GM12878 (cell line): Measurements from ENCODE around the gene LENEP. TPM values are rescaled to one million over a fixed set of nuclear protein-coding genes. Genes with fewer than 3 reads are reported as not detected.

Experiments used
- ETV6 ChIP-seq, 2 experiments: fragments of 450-650 bp in 1 of 2; IDR thresholded peaks in 1 of 2; conservative IDR thresholded peaks in 1 of 2; 2 replicates each; pipeline ENCODE4 v1.6.1; 2014; ENCODE audit warnings: antibody characterized with exemption in 1 of 2, borderline replicate concordance in 1 of 2, low read depth in 1 of 2, mild to moderate bottlenecking in 1 of 2, moderate library complexity in 1 of 2
- PAX8 ChIP-seq: fragments of 450-650 bp; IDR thresholded peaks from 2 replicates; pipeline ENCODE4 v1.6.1; 2017; ENCODE audit warnings: mild to moderate bottlenecking, moderate library complexity
- RUNX3 ChIP-seq: IDR thresholded peaks from 2 replicates; pipeline ENCODE4 v1.6.1; 2012; ENCODE audit warnings: low read length, inconsistent platforms
- SPI1 ChIP-seq: IDR thresholded peaks from 2 replicates; pipeline ENCODE4 v1.6.1; 2011; ENCODE audit warnings: low read depth, mild to moderate bottlenecking, low read length, moderate library complexity, borderline replicate concordance; ENCODE audit not compliant: insufficient read depth
- SUZ12 ChIP-seq: fragments of 200-600 bp; sonication (generic); IDR thresholded peaks from one replicate; pipeline ENCODE4 v1.6.1; 2018; ENCODE audit warnings: antibody characterized with exemption, mild to moderate bottlenecking; ENCODE audit not compliant: unreplicated experiment
- TCF7 ChIP-seq: IDR thresholded peaks from 2 replicates; pipeline ENCODE4 v1.6.1; 2014; ENCODE audit warnings: antibody characterized with exemption, borderline replicate concordance
- polyA plus RNA-seq, 11 experiments: library from polyadenylated mRNA; depleted of rRNA in 4 of 11; unstranded in 6 of 11; stranded (reverse) in 5 of 11; fragments of >200 nt; fragmentation: Nextera tagmentation in 4 of 11; fragmentation: Illumina TruSeq in 1 of 11; extraction: Ambion mirVana in 4 of 11; extraction: Trizol in 1 of 11; gene quantifications; 1 replicate in 1 of 11; 2 replicates in 10 of 11; pipeline versions ENCODE4 v1.2.1 to v1.2.3, GENCODE V29; 2011 to 2016; ENCODE audit warnings: inconsistent platforms in 2 of 11, missing spikeins in 2 of 11, low read depth in 1 of 11
- total RNA-seq, 4 experiments: library from RNA; depleted of rRNA in 3 of 4; stranded (reverse); fragments of >200 nt in 3 of 4; fragmentation: Illumina TruSeq in 1 of 4; extraction: Trizol in 1 of 4; gene quantifications; 2 replicates each; pipeline versions ENCODE4 v1.2.1 to v1.2.3, GENCODE V29; 2013 to 2021
- TF ChIP-seq, protein P1 (sequence below): fragments of 450-650 bp; IDR thresholded peaks from 2 replicates; pipeline ENCODE4 v1.6.1; 2018; ENCODE audit warnings: borderline replicate concordance, mild to moderate bottlenecking; ENCODE audit not compliant: partially characterized antibody

The LENEP gene
- total and polyA plus RNA-seq, 10 of the 15 experiments (the other 5 are each of a cell fraction or from before 2014, with no cell fraction given) = 0.27 to 1.1 (median 0.64) TPM; not detected in 7

DNA sequence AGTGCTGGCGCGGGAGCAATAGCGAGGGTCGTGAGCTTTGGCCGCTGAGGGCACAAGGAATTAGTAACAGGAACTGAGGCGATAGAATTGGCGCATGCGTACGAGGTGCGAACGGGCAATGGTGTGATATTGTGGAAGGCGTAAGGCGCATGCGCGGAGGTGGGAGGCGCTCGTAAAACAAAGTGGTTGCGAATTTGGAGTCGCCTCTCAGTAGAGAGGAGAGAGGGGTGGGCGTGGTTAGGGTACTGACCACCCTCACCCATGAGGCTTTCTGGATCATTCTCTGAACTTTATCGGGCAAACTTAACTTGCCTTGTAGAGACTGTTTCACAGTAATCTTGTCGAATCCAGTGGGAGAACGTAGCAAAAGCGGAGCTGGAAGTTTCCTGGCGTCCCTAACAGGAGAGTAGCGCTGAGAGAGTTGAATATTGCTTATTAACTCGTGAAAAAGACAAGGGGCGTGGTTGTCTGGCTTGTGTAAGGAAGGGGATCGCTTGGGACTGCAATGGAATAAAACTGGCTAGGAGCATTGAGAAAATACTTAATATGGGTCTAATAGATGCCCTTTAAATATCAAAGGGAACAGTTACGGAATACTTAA lies 18.5 kb upstream of the LENEP start (continued):
- TF ChIP-seq, protein P1, sequence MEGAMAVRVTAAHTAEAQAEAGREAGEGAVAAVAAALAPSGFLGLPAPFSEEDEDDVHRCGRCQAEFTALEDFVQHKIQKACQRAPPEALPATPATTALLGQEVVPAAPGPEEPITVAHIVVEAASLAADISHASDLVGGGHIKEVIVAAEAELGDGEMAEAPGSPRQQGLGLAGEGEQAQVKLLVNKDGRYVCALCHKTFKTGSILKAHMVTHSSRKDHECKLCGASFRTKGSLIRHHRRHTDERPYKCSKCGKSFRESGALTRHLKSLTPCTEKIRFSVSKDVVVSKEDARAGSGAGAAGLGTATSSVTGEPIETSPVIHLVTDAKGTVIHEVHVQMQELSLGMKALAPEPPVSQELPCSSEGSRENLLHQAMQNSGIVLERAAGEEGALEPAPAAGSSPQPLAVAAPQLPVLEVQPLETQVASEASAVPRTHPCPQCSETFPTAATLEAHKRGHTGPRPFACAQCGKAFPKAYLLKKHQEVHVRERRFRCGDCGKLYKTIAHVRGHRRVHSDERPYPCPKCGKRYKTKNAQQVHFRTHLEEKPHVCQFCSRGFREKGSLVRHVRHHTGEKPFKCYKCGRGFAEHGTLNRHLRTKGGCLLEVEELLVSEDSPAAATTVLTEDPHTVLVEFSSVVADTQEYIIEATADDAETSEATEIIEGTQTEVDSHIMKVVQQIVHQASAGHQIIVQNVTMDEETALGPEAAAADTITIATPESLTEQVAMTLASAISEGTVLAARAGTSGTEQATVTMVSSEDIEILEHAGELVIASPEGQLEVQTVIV = no peak
- peak; percentile 78; the same call in 1 of the 2 replicates for TF ChIP-seq PAX8
- no peak for TF ChIP-seq SUZ12
- peak; percentile 59; the same call in 1 of the 2 replicates for TF ChIP-seq SPI1
- TF ChIP-seq RUNX3 = peak; percentile 23; the same call in 1 of the 2 replicates
- TF ChIP-seq ETV6 (conservative IDR thresholded peaks at IDR 0.05 in 1 of 2, IDR thresholded peaks at IDR 0.05 in 1 of 2; ENCODE audit: borderline replicate concordance in 1 of 2, low read depth in 1 of 2) = no peak
- TF ChIP-seq TCF7 = no peak
